HG03521 (cell line): ENCODE results near the gene ERFE.

Source experiments
- ATAC-seq: cut with Tn5 transposase; IDR thresholded peaks from one replicate; pipeline ENCODE4 v1.9.1; 2021; ENCODE audit warnings: mild to moderate bottlenecking, moderate library complexity; ENCODE audit not compliant: unreplicated experiment

The ERFE gene

GRCh38 chr2:238126338-238126737 lies 32.4 kb upstream of the ERFE start:
- ATAC-seq, result no peak

GRCh38 chr2:238126775-238127164 lies 32.0 kb upstream of the ERFE start:
- no peak for ATAC-seq

GRCh38 chr2:238127165-238128060 lies 31.4 kb upstream of the ERFE start:
- ATAC-seq, result no peak

GRCh38 chr2:238128061-238128440 lies 30.7 kb upstream of the ERFE start:
- no peak for ATAC-seq

GRCh38 chr2:238128534-238129001 lies 30.2 kb upstream of the ERFE start:
- no peak for ATAC-seq

GRCh38 chr2:238129166-238130010 lies 29.4 kb upstream of the ERFE start:
- ATAC-seq, result no peak

- no peak for ATAC-seq
Measured at GRCh38 chr2:238130111-238130695, 28.6 kb upstream of the ERFE start.

GRCh38 chr2:238130696-238131628 lies 27.8 kb upstream of the ERFE start:
- no peak for ATAC-seq

- no peak for ATAC-seq
Measured at GRCh38 chr2:238131761-238132462, 26.9 kb upstream of the ERFE start.

- ATAC-seq, result no peak
Measured at GRCh38 chr2:238132463-238133450, 26.0 kb upstream of the ERFE start.

GRCh38 chr2:238133499-238134392 lies 25.0 kb upstream of the ERFE start:
- no peak for ATAC-seq

- no peak for ATAC-seq
Measured at GRCh38 chr2:238134393-238134785, 24.4 kb upstream of the ERFE start.

- ATAC-seq, result no peak
Measured at GRCh38 chr2:238135601-238136150, 23.1 kb upstream of the ERFE start.

GRCh38 chr2:238136820-238137537 lies 21.8 kb upstream of the ERFE start:
- ATAC-seq, result no peak

GRCh38 chr2:238137885-238138284 lies 20.9 kb upstream of the ERFE start:
- no peak for ATAC-seq

GRCh38 chr2:238138331-238139195 lies 20.2 kb upstream of the ERFE start, which contains the start of gene KLHL30:
Gene KLHL30 (plus strand): TSS chr2:238138668. CDS start chr2:238140755, 2,087 bp downstream.
- ATAC-seq, result no peak
